A549 (cell line): ENCODE measurements around the gene PTP4A2. TPM values are rescaled to one million over a fixed set of nuclear protein-coding genes. Genes with fewer than 3 reads are reported as not detected.

Experiments used
- ATAC-seq, 2 experiments: fragments of 200-7000 bp in 1 of 2; fragments of >200 bp in 1 of 2; cut with Nextera tagmentation in 1 of 2; cut with Tn5 transposase in 1 of 2; 3 replicates each; pipeline versions ENCODE4 v1.8.0 to v1.9.1; 2018 to 2020; ENCODE audit warnings: mild to moderate bottlenecking in 1 of 2, moderate library complexity in 1 of 2
- CTCF ChIA-PET: fragments of 300-600 bp; sonication (Branson Sonifier 250); formaldehyde crosslinking; extraction: SDS; loops from one replicate; lab custom pipeline; 2021; ENCODE audit warnings: antibody characterized with exemption, inconsistent platforms; lab: Yijun Ruan, JAX
- POLR2A ChIA-PET: fragments of 350-600 bp; formaldehyde crosslinking; extraction: SDS; loops from one replicate; lab custom pipeline; 2021; ENCODE audit warnings: antibody characterized with exemption, inconsistent platforms; lab: Yijun Ruan, JAX
- DNase-seq, 2 experiments: peaks; one replicate each; pipeline versions ENCODE4 v3.0.0 to v3.0.0-alpha.2; 2011 to 2016; ENCODE audit warnings: low read depth in 1 of 2, low spot score in 1 of 2
- FAIRE-seq: peaks from 2 replicates; lab custom pipeline; 2011; peaks lifted over from hg19 to GRCh38; lab: Jason Lieb, UNC
- H3K27ac ChIP-seq, 2 experiments: fragments of >200 bp; sonication (Bioruptor Twin); formaldehyde crosslinking; 3 replicates each; pipeline ENCODE4 v1.5.1; 2016 to 2017
- H3K4me1 ChIP-seq: fragments of >200 bp; sonication (Bioruptor Twin); formaldehyde crosslinking; 3 replicates; pipeline ENCODE4 v1.6.1; 2016
- H3K4me2 ChIP-seq: fragments of >200 bp; sonication (Bioruptor Twin); formaldehyde crosslinking; 3 replicates; pipeline ENCODE4 v1.6.1; 2016
- H3K4me3 ChIP-seq: fragments of >200 bp; sonication (Bioruptor Twin); formaldehyde crosslinking; 3 replicates; pipeline ENCODE4 v1.5.1; 2016
- H3K9me3 ChIP-seq: fragments of >200 bp; sonication (Bioruptor Twin); formaldehyde crosslinking; 3 replicates; pipeline ENCODE4 v1.6.1; 2016
- BCL3 ChIP-seq: fragments of >200 bp; sonication (Bioruptor Twin); formaldehyde crosslinking; IDR thresholded peaks from 3 replicates; pipeline ENCODE4 v1.6.1; 2016
- CBX2 ChIP-seq: fragments of 200-600 bp; sonication (generic); IDR thresholded peaks from 2 replicates; pipeline ENCODE4 v1.6.1; 2016; ENCODE audit warnings: low read depth, mild to moderate bottlenecking, borderline replicate concordance
- CHD2 ChIP-seq: fragments of 150-350 bp; IDR thresholded peaks from 2 replicates; pipeline ENCODE4 v1.6.1; 2014; ENCODE audit warnings: low read length; ENCODE audit not compliant: partially characterized antibody
- CTCF ChIP-seq: fragments of >200 bp; sonication (Bioruptor Twin); formaldehyde crosslinking; IDR thresholded peaks from 3 replicates; pipeline ENCODE4 v1.5.1; 2016
- FOXS1 ChIP-seq: fragments of 250-450 bp; sonication (Bioruptor Pico); IDR thresholded peaks from 2 replicates; pipeline ENCODE4 v1.5.0; 2020; ENCODE audit warnings: mild to moderate bottlenecking, moderate library complexity
- HES2 ChIP-seq: fragments of >200 bp; sonication (Bioruptor Twin); formaldehyde crosslinking; IDR thresholded peaks from 2 replicates; pipeline ENCODE4 v1.6.1; 2016
- NPAS2 ChIP-seq: fragments of 250-450 bp; sonication (Bioruptor Pico); IDR thresholded peaks from 2 replicates; pipeline ENCODE4 v1.8.0; 2022; ENCODE audit warnings: mild to moderate bottlenecking, moderate library complexity, borderline replicate concordance
- NR3C1 ChIP-seq: fragments of >200 bp; sonication (Bioruptor Twin); formaldehyde crosslinking; IDR thresholded peaks from 3 replicates; pipeline ENCODE4 v1.6.1; 2017
- PBX3 ChIP-seq: IDR thresholded peaks from 2 replicates; pipeline ENCODE4 v1.6.1; 2012
- REST ChIP-seq: fragments of 200-600 bp; sonication (generic); IDR thresholded peaks from 2 replicates; pipeline ENCODE4 v1.6.1; 2016; ENCODE audit warnings: antibody characterized with exemption, mild to moderate bottlenecking, moderate library complexity
- SMC3 ChIP-seq: fragments of >200 bp; sonication (Bioruptor Twin); formaldehyde crosslinking; IDR thresholded peaks from 3 replicates; pipeline ENCODE4 v1.6.1; 2018; ENCODE audit warnings: inconsistent platforms
- SREBF2 ChIP-seq: fragments of 450-650 bp; IDR thresholded peaks from 2 replicates; pipeline ENCODE4 v1.6.1; 2014; ENCODE audit warnings: mild to moderate bottlenecking, moderate library complexity
- TFCP2L1 ChIP-seq: fragments of 250-450 bp; sonication (Bioruptor Pico); IDR thresholded peaks from 2 replicates; pipeline ENCODE4 v1.5.0; 2021; ENCODE audit warnings: mild to moderate bottlenecking
- TP53 ChIP-seq: fragments of 250-450 bp; sonication (Bioruptor Pico); IDR thresholded peaks from 2 replicates; pipeline ENCODE4 v1.5.0; 2021; ENCODE audit warnings: mild to moderate bottlenecking, moderate library complexity
- USF2 ChIP-seq: fragments of 450-650 bp; IDR thresholded peaks from 2 replicates; pipeline ENCODE4 v1.6.1; 2014; ENCODE audit warnings: antibody characterized with exemption
- ZC3H11A ChIP-seq: fragments of 450-650 bp; IDR thresholded peaks from 2 replicates; pipeline ENCODE4 v1.6.1; 2014; ENCODE audit warnings: antibody characterized with exemption, mild to moderate bottlenecking
- WGBS: methylation state at CpG from one replicate; pipeline ENCODE4 v1.1.6; 2017; ENCODE audit errors: missing lambda C conversion rate; 5-methylcytosine and 5-hydroxymethylcytosine counted together
- polyA plus RNA-seq, 4 experiments: library from polyadenylated mRNA; depleted of rRNA in 3 of 4; stranded (reverse); fragments of >200 nt; fragmentation: RNase III in 1 of 4; extraction: RNeasy Plus Mini Kit Qiagen cat#74134 plus additional on column Dnase treatment in 1 of 4; gene quantifications; 2 replicates in 3 of 4; 3 replicates in 1 of 4; pipeline ENCODE4 v1.2.3, GENCODE V29; 2011 to 2017

Gene PTP4A2
- polyA plus RNA-seq, 2 of the 4 experiments (the other 2 are of a cell fraction) = 234 to 563 TPM

- CTCF ChIA-PET = no interaction called here
- DNase-seq (no peak), ATAC-seq (no peak), FAIRE-seq (no peak)
- Histone ChIP-seq H3K4me3 (no peak overlapping the region), H3K9me3 (no peaks in the 10 kb centered on the region), H3K27ac (no peak overlapping the region), H3K4me1 (no peaks in the 10 kb centered on the region), H3K4me2 (no peak overlapping the region)
- 94% methylated on average over 7 of the region's 7 CpGs for WGBS
- POLR2A ChIA-PET = no interaction called here
- TF ChIP-seq TP53 (CRISPR knock-in tag) = no peak
- TF ChIP-seq NR3C1 = no peak
- TF ChIP-seq CBX2 = no peak
- TF ChIP-seq ZC3H11A = no peak
- no peak for TF ChIP-seq PBX3
- no peak for TF ChIP-seq TFCP2L1
- no peak for TF ChIP-seq HES2
- no peak for TF ChIP-seq NPAS2 (CRISPR knock-in tag)
- TF ChIP-seq CTCF = no peak
- TF ChIP-seq CHD2 = no peak
- no peak for TF ChIP-seq USF2
- TF ChIP-seq FOXS1 (CRISPR knock-in tag) = no peak
These were observed 49.9 kb downstream of the PTP4A2 start for GRCh38 chr1:31888291-31888690.

- DNase-seq (no peak), FAIRE-seq (no peak), ATAC-seq (no peak)
- no peaks in the 10 kb centered on the region for H3K4me1 ChIP-seq
- H3K9me3 ChIP-seq = no peaks in the 10 kb centered on the region
- no peak overlapping the region for H3K4me3 ChIP-seq
- 85% methylated on average over 3 of the region's 3 CpGs for WGBS
- ChIA-PET POLR2A (no interaction called here), CTCF (no interaction called here)
- H3K27ac ChIP-seq = no peak overlapping the region
- H3K4me2 ChIP-seq = no peak overlapping the region
- TF ChIP-seq SMC3 = no peak
- no peak for TF ChIP-seq BCL3
- TF ChIP-seq PBX3 = no peak
- no peak for TF ChIP-seq CHD2
- no peak for TF ChIP-seq REST
- TF ChIP-seq SREBF2 = no peak
These were observed 51.3 kb downstream of the PTP4A2 start for GRCh38 chr1:31886866-31887265.
